Measurements from ENCODE around the gene NRG3. TPM values are rescaled to one million over a fixed set of nuclear protein-coding genes. Genes with fewer than 3 reads are reported as not detected.

NRG3 gene
- total and polyA plus RNA-seq, 2 donors (not counting 1 experiment from before 2014, with no cell fraction given) = 0.06 TPM; not detected in 1

GRCh38 chr10:82506680-82507376 lies 631.8 kb downstream of the NRG3 start:
- H3K4me1 ChIP-seq (ENCODE audit: control insufficient read depth in 2 of 2, insufficient read depth in 2 of 2, low read length in 2 of 2) = no peaks in the 10 kb centered on the region
- H3K4me2 ChIP-seq (replicated peaks; ENCODE audit: low read depth, low read length, poor library complexity, severe bottlenecking) = no peak overlapping the region
- H3K9ac ChIP-seq (ENCODE audit: low read length) = no peak overlapping the region
- Mint-ChIP-seq H3K4me3 (no peak overlapping the region), H3K4me1 (no peaks in the 10 kb centered on the region), H3K27me3 (no peaks in the 10 kb centered on the region), H3K27ac (no peak overlapping the region), H3K9me3 (ENCODE audit: insufficient read depth) (no peaks in the 10 kb centered on the region)
- no peak overlapping the region for H3K27ac ChIP-seq (ENCODE audit: low read length in 2 of 2)
- no peaks in the 10 kb centered on the region for H3K79me2 ChIP-seq (ENCODE audit: control insufficient read depth, insufficient read depth, low read length)
- ChIA-PET CTCF (no interaction called here), POLR2A (no interaction called here)
- no peaks in the 10 kb centered on the region for H3K36me3 ChIP-seq (replicated peaks in 1 of 2; ENCODE audit: control extremely low read depth in 1 of 2, control insufficient read depth in 1 of 2, extremely low read depth in 1 of 2, insufficient read depth in 2 of 2, low read length in 1 of 2)
- peaks cover 0 to 3% (median 0%) of the 10 kb centered on the region in 3 donors for H3K9me3 ChIP-seq (ENCODE audit: control extremely low read depth in 1 of 3, control insufficient read depth in 2 of 3, insufficient read depth in 1 of 3, low read length in 2 of 3)
- H2AFZ ChIP-seq (ENCODE audit: insufficient read depth, low read depth, low read length, poor library complexity, severe bottlenecking) = no peak overlapping the region
- no peaks in the 10 kb centered on the region for H4K20me1 ChIP-seq (ENCODE audit: control insufficient read depth, insufficient read depth, low read length, poor library complexity, severe bottlenecking)
- 79% methylated on average over 3 of the region's 3 CpGs for WGBS (ENCODE audit: insufficient coverage)
- no peak overlapping the region for H3K4me3 ChIP-seq (ENCODE audit: control extremely low read depth in 1 of 5, extremely low read depth in 1 of 5, insufficient read depth in 1 of 5, low read depth in 2 of 5, low read length in 4 of 5)
- TF ChIP-seq CTCF (IDR thresholded peaks at IDR 0.05) (no peak), EZH2 (IDR thresholded peaks at IDR 0.05; ENCODE audit: borderline replicate concordance, insufficient read depth, low read depth, low read length, poor library complexity, severe bottlenecking) (no peak)
- DNase-seq (no peak), ATAC-seq (ENCODE audit: low read depth) (no peak)
- no peaks in the 10 kb centered on the region for H3K27me3 ChIP-seq (replicated peaks in 1 of 4; ENCODE audit: control extremely low read depth in 1 of 4, control insufficient read depth in 3 of 4, insufficient read depth in 4 of 4, low read length in 3 of 4)
- intact Hi-C loops (cut with micrococcal nuclease) = no loop called here

- no peaks in the 10 kb centered on the region for H3K27me3 Mint-ChIP-seq
- WGBS (ENCODE audit: insufficient coverage) = no CpG with 5 or more reads among the region's 1 CpG
Measured at GRCh38 chr10:82515256-82515655, 640.3 kb downstream of the NRG3 start.

More at GRCh38 chr10:82515256-82515655, 640.3 kb downstream of the NRG3 start:
- H4K20me1 ChIP-seq (ENCODE audit: control insufficient read depth, insufficient read depth, low read length, poor library complexity, severe bottlenecking) = no peaks in the 10 kb centered on the region
- H3K4me3 ChIP-seq (ENCODE audit: control extremely low read depth in 1 of 5, extremely low read depth in 1 of 5, insufficient read depth in 1 of 5, low read depth in 2 of 5, low read length in 4 of 5) = no peak overlapping the region
- ATAC-seq (ENCODE audit: low read depth) (no peak), DNase-seq (no peak)
- no peaks in the 10 kb centered on the region for H3K4me1 ChIP-seq (ENCODE audit: control insufficient read depth in 2 of 2, insufficient read depth in 2 of 2, low read length in 2 of 2)
- no peaks in the 10 kb centered on the region for H3K27me3 ChIP-seq (replicated peaks in 1 of 4; ENCODE audit: control extremely low read depth in 1 of 4, control insufficient read depth in 3 of 4, insufficient read depth in 4 of 4, low read length in 3 of 4)
- TF ChIP-seq EZH2 (IDR thresholded peaks at IDR 0.05; ENCODE audit: borderline replicate concordance, insufficient read depth, low read depth, low read length, poor library complexity, severe bottlenecking) (no peak), CTCF (IDR thresholded peaks at IDR 0.05) (no peak)
- H3K9ac ChIP-seq (ENCODE audit: low read length) = no peak overlapping the region
- no peak overlapping the region for H2AFZ ChIP-seq (ENCODE audit: insufficient read depth, low read depth, low read length, poor library complexity, severe bottlenecking)
- Mint-ChIP-seq H3K4me1 (no peaks in the 10 kb centered on the region), H3K27ac (no peak overlapping the region), H3K4me3 (no peak overlapping the region), H3K9me3 (ENCODE audit: insufficient read depth) (peaks cover 6% of the 10 kb centered on the region)
- no peaks in the 10 kb centered on the region for H3K79me2 ChIP-seq (ENCODE audit: control insufficient read depth, insufficient read depth, low read length)
- H3K9me3 ChIP-seq (ENCODE audit: control extremely low read depth in 1 of 3, control insufficient read depth in 2 of 3, insufficient read depth in 1 of 3, low read length in 2 of 3) = no peaks in the 10 kb centered on the region
- H3K4me2 ChIP-seq (replicated peaks; ENCODE audit: low read depth, low read length, poor library complexity, severe bottlenecking) = no peak overlapping the region
- intact Hi-C loops (cut with micrococcal nuclease) = no loop called here
- no peaks in the 10 kb centered on the region for H3K36me3 ChIP-seq (replicated peaks in 1 of 2; ENCODE audit: control extremely low read depth in 1 of 2, control insufficient read depth in 1 of 2, extremely low read depth in 1 of 2, insufficient read depth in 2 of 2, low read length in 1 of 2)
- CTCF ChIA-PET = no interaction called here
- POLR2A ChIA-PET = no interaction called here
- H3K27ac ChIP-seq (ENCODE audit: low read length in 2 of 2) = no peak overlapping the region
